Kidney (tissue), 14 donors: ENCODE measurements around the gene TIGAR. TPM values are rescaled to one million over a fixed set of nuclear protein-coding genes. Genes with fewer than 3 reads are reported as not detected.

ENCODE experiments used
- DNase-seq, 5 donors: peaks; one replicate each; pipeline ENCODE4 v3.0.0-alpha.2; 2013 to 2020
- FAIRE-seq: peaks from 2 replicates; lab custom pipeline; 2012; peaks lifted over from hg19 to GRCh38; lab: Jason Lieb, UNC
- H3K27ac ChIP-seq, 2 donors: one replicate each; pipeline ENCODE4 v1.7.0; 2013; ENCODE audit warnings: low read depth in 2 of 2, low read length in 2 of 2, inconsistent platforms in 1 of 2
- H3K27me3 ChIP-seq: one replicate; pipeline ENCODE4 v1.7.1; 2013; ENCODE audit warnings: low read length, inconsistent platforms; ENCODE audit not compliant: control insufficient read depth, insufficient read depth
- H3K36me3 ChIP-seq, 3 donors: one replicate each; pipeline versions ENCODE4 v1.7.0 to v1.7.1; 2013; ENCODE audit warnings: low read length in 3 of 3, control low read depth in 1 of 3, inconsistent platforms in 1 of 3; ENCODE audit not compliant: insufficient read depth in 3 of 3, control insufficient read depth in 2 of 3
- H3K4me1 ChIP-seq, 3 donors: one replicate each; pipeline versions ENCODE4 v1.7.0 to v1.7.1; 2013; ENCODE audit warnings: low read length in 3 of 3, inconsistent platforms in 1 of 3, low read depth in 1 of 3; ENCODE audit not compliant: control insufficient read depth in 2 of 3, insufficient read depth in 2 of 3
- H3K4me3 ChIP-seq, 3 donors: one replicate each; pipeline versions ENCODE4 v1.7.0 to v1.8.1; 2013; ENCODE audit warnings: low read length in 3 of 3, control low read depth in 1 of 3, inconsistent platforms in 1 of 3
- H3K9ac ChIP-seq, 3 donors: one replicate each; pipeline versions ENCODE4 v1.7.0 to v1.7.1; 2013; ENCODE audit warnings: low read length in 3 of 3, control low read depth in 1 of 3, inconsistent platforms in 1 of 3
- H3K9me3 ChIP-seq, 3 donors: one replicate each; pipeline versions ENCODE4 v1.7.0 to v1.7.1; 2013; ENCODE audit warnings: low read length in 3 of 3, control low read depth in 1 of 3, inconsistent platforms in 1 of 3; ENCODE audit not compliant: control insufficient read depth in 2 of 3, insufficient read depth in 1 of 3
- intact Hi-C: fragments of 100-400 bp; cut with DNase I; formaldehyde crosslinking; loops from one replicate; pipeline ENCODE4 v1.11.1; 2022
- polyA plus RNA-seq: library from polyadenylated mRNA; stranded (reverse); fragments of 350-450 nt; fragmentation: Illumina TruSeq; extraction: RNeasy Lipid Tissue Mini Kit (QIAGEN cat#74804); gene quantifications from one replicate; pipeline ENCODE4 v1.2.3, GENCODE V29; 2014; ENCODE audit warnings: low read depth, low replicate concordance; ENCODE audit not compliant: insufficient read depth
- total RNA-seq: library from RNA; stranded (reverse); fragmentation: NEBNext Ultra II Directional; extraction: Animal tissue kit (Norgen Biotek cat#: 25700); gene quantifications from one replicate; pipeline ENCODE4 v1.2.1, GENCODE V29; 2021
- TF ChIP-seq, protein P1 (sequence below): IDR thresholded peaks from 3 replicates; pipeline ENCODE4 v1.5.1; 2012; ENCODE audit warnings: mild to moderate bottlenecking, moderate library complexity, borderline replicate concordance; ENCODE audit not compliant: insufficient read depth; ENCODE audit errors: extremely low read depth
- donor health status: control.
- donor health status: control.
- donor health status: control.
- donor health status: control.
- donor health status: control.
- donor health status: DM: yes; HTN: yes; CAD: no.
- donor health status: Normal renal cell carcinoma (clear cell type).

The TIGAR gene
- total and polyA plus RNA-seq, 2 donors from 2014 or later, result 3.6 to 11.8 TPM

GRCh38 chr12:4302881-4303280 lies 18.1 kb upstream of the TIGAR start:
- no peak overlapping the region for H3K27ac ChIP-seq
- intact Hi-C loops, result no loop called here
- DNase-seq (no peak), FAIRE-seq (no peak)
- TF ChIP-seq, protein P1, sequence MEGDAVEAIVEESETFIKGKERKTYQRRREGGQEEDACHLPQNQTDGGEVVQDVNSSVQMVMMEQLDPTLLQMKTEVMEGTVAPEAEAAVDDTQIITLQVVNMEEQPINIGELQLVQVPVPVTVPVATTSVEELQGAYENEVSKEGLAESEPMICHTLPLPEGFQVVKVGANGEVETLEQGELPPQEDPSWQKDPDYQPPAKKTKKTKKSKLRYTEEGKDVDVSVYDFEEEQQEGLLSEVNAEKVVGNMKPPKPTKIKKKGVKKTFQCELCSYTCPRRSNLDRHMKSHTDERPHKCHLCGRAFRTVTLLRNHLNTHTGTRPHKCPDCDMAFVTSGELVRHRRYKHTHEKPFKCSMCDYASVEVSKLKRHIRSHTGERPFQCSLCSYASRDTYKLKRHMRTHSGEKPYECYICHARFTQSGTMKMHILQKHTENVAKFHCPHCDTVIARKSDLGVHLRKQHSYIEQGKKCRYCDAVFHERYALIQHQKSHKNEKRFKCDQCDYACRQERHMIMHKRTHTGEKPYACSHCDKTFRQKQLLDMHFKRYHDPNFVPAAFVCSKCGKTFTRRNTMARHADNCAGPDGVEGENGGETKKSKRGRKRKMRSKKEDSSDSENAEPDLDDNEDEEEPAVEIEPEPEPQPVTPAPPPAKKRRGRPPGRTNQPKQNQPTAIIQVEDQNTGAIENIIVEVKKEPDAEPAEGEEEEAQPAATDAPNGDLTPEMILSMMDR, result no peak
- H3K36me3 ChIP-seq, result no peaks in the 10 kb centered on the region
- H3K27me3 ChIP-seq, result no peaks in the 10 kb centered on the region
- no peak overlapping the region for H3K4me3 ChIP-seq
- no peak overlapping the region for H3K9ac ChIP-seq
- no peaks in the 10 kb centered on the region for H3K9me3 ChIP-seq
- H3K4me1 ChIP-seq, result peaks cover 0 to under 1% (median 0%) of the 10 kb centered on the region in 3 donors

- Histone ChIP-seq H3K27ac (no peak overlapping the region), H3K4me1 (peaks cover 0 to 4% (median 3%) of the 10 kb centered on the region in 3 donors), H3K27me3 (no peaks in the 10 kb centered on the region), H3K36me3 (no peaks in the 10 kb centered on the region), H3K9ac (no peak overlapping the region), H3K9me3 (no peaks in the 10 kb centered on the region), H3K4me3 (no peak overlapping the region)
- no peak for FAIRE-seq
- TF ChIP-seq, protein P1, result no peak
- DNase-seq, result no peak
- intact Hi-C loops, result no loop called here
Measured at GRCh38 chr12:4303750-4304149, 17.3 kb upstream of the TIGAR start.

GRCh38 chr12:4307593-4308333 lies 13.2 kb upstream of the TIGAR start:
- FAIRE-seq (peak; percentile 23), DNase-seq (peak; percentile 89 to 94 (median 93))
- TF ChIP-seq, protein P1, result peak; percentile 79
- H3K36me3 ChIP-seq, result no peaks in the 10 kb centered on the region
- H3K4me1 ChIP-seq, result peaks cover 0 to 4% (median 3%) of the 10 kb centered on the region in 3 donors
- H3K27me3 ChIP-seq, result no peaks in the 10 kb centered on the region
- intact Hi-C loops, result no loop called here
- peak overlapping the region in 2 of 3 donors; percentile 13 to 17 for H3K4me3 ChIP-seq
- H3K9ac ChIP-seq, result peak overlapping the region in 1 of 3 donors; percentile 25
- no peaks in the 10 kb centered on the region for H3K9me3 ChIP-seq
- no peak overlapping the region for H3K27ac ChIP-seq
